Thyroid gland (tissue), 4 donors: ENCODE measurements around the gene BATF2. TPM values are rescaled to one million over a fixed set of nuclear protein-coding genes. Genes with fewer than 3 reads are reported as not detected.

ENCODE experiments used
- DNase-seq, 2 donors: peaks; one replicate each; pipeline ENCODE4 v3.0.0-alpha.2; 2019
- H3K27ac ChIP-seq, 3 donors: fragments of 200-600 bp; sonication (generic); 1 replicate in 2 of 3; 2 replicates in 1 of 3; pipeline ENCODE4 v1.5.1; 2016 to 2019; ENCODE audit warnings: mild to moderate bottlenecking in 1 of 3, moderate library complexity in 1 of 3
- H3K27me3 ChIP-seq: fragments of 200-600 bp; sonication (generic); one replicate; pipeline ENCODE4 v1.5.1; 2019
- H3K36me3 ChIP-seq, 2 donors: fragments of 200-600 bp; sonication (generic); one replicate each; pipeline ENCODE4 v1.5.1; 2016 to 2019
- H3K4me1 ChIP-seq, 2 donors: fragments of 200-600 bp; sonication (generic); one replicate each; pipeline ENCODE4 v1.5.1; 2017 to 2019
- H3K4me3 ChIP-seq, 3 donors: fragments of 200-600 bp; sonication (generic); replicated peaks in 1 of 3; 1 replicate in 2 of 3; 2 replicates in 1 of 3; pipeline ENCODE4 v1.5.1; 2016; ENCODE audit warnings: mild to moderate bottlenecking in 1 of 3
- H3K9me3 ChIP-seq: fragments of 200-600 bp; sonication (generic); one replicate; pipeline ENCODE4 v1.5.1; 2017
- CTCF ChIP-seq, 6 experiments: fragments of 200-600 bp in 3 of 6; fragments of 450-650 bp in 3 of 6; sonication (generic) in 3 of 6; IDR thresholded peaks; one replicate each; pipeline ENCODE4 v1.5.1; 2016 to 2019; ENCODE audit warnings: antibody characterized with exemption in 6 of 6, mild to moderate bottlenecking in 2 of 6, inconsistent platforms in 1 of 6, moderate library complexity in 1 of 6
- POLR2A ChIP-seq, 2 donors: fragments of 450-650 bp; IDR thresholded peaks; one replicate each; pipeline ENCODE4 v1.6.1; 2017; ENCODE audit warnings: antibody characterized with exemption in 2 of 2, mild to moderate bottlenecking in 2 of 2, moderate library complexity in 1 of 2
- WGBS, 2 donors: methylation state at CpG; one replicate each; pipeline ENCODE4 v1.1.5; 2017; 5-methylcytosine and 5-hydroxymethylcytosine counted together
- intact Hi-C: fragments of 100-400 bp; cut with DNase I; formaldehyde crosslinking; loops from one replicate; pipeline ENCODE4 v1.15.1; 2023
- total RNA-seq, 4 donors: library from RNA; depleted of rRNA; stranded (reverse); fragments of >200 nt; gene quantifications; one replicate each; pipeline ENCODE4 v1.2.3, GENCODE V29; 2016

The BATF2 gene
- total RNA-seq, 4 donors from 2014 or later: 1.2 to 9.1 (median 2.3) TPM

- Histone ChIP-seq H3K4me3 (no peak overlapping the region), H3K27me3 (no peaks in the 10 kb centered on the region), H3K27ac (no peak overlapping the region), H3K4me1 (peaks cover 8 to 15% of the 10 kb centered on the region in 2 donors), H3K36me3 (no peaks in the 10 kb centered on the region), H3K9me3 (no peaks in the 10 kb centered on the region)
- TF ChIP-seq POLR2A (IDR thresholded peaks at IDR 0.05) (no peak), CTCF (IDR thresholded peaks at IDR 0.05) (no peak)
- intact Hi-C loops: loop anchor here (10.0 kb wide), 1 partner anchor 64 kb away; the partner anchor contains the start of gene GPHA2
- 75 to 86% methylated on average over 9 of the region's 9 CpGs for WGBS, 2 donors
- no peak for DNase-seq
These were observed 2.1 kb upstream of the BATF2 start for GRCh38 chr11:64998690-64999431.

- Histone ChIP-seq H3K9me3 (no peaks in the 10 kb centered on the region), H3K4me1 (peaks cover 8 to 15% of the 10 kb centered on the region in 2 donors), H3K36me3 (no peaks in the 10 kb centered on the region), H3K27ac (no peak overlapping the region), H3K27me3 (no peaks in the 10 kb centered on the region), H3K4me3 (no peak overlapping the region)
- no peak for DNase-seq
- intact Hi-C loops: loop anchor here (10.0 kb wide), 1 partner anchor 63 kb away; the partner anchor contains the start of gene GPHA2
- TF ChIP-seq POLR2A (IDR thresholded peaks at IDR 0.05) (no peak), CTCF (IDR thresholded peaks at IDR 0.05) (no peak)
- 90 to 91% methylated on average over 1 of the region's 1 CpG for WGBS, 2 donors
These were observed 1.4 kb upstream of the BATF2 start for GRCh38 chr11:64998141-64998540.

GRCh38 chr11:64996327-64996709 is 453 bp downstream of the BATF2 start:
- no peaks in the 10 kb centered on the region for H3K36me3 ChIP-seq
- DNase-seq: no peak
- no peak for TF ChIP-seq CTCF (IDR thresholded peaks at IDR 0.05)
- TF ChIP-seq POLR2A (IDR thresholded peaks at IDR 0.05): no peak
- no peaks in the 10 kb centered on the region for H3K9me3 ChIP-seq
- intact Hi-C loops: loop anchor here (10.0 kb wide), 1 partner anchor 62 kb away; the partner anchor contains the start of gene GPHA2
- 28 to 31% methylated on average over 11 of the region's 11 CpGs for WGBS, 2 donors
- H3K27ac ChIP-seq: peak overlapping the region in 1 of 3 donors; percentile 50
- no peak overlapping the region for H3K4me3 ChIP-seq
- no peaks in the 10 kb centered on the region for H3K27me3 ChIP-seq
- H3K4me1 ChIP-seq: peaks cover 8 to 15% of the 10 kb centered on the region in 2 donors

- Histone ChIP-seq H3K9me3 (no peaks in the 10 kb centered on the region), H3K4me3 (no peak overlapping the region), H3K27ac (no peak overlapping the region), H3K27me3 (no peaks in the 10 kb centered on the region), H3K4me1 (peaks cover 8 to 22% of the 10 kb centered on the region in 2 donors), H3K36me3 (no peaks in the 10 kb centered on the region)
- intact Hi-C loops: loop anchor here (10.0 kb wide), 1 partner anchor 60 kb away; the partner anchor contains the start of gene GPHA2
- WGBS, 2 donors: 85 to 91% methylated on average over 7 of the region's 7 CpGs
- TF ChIP-seq POLR2A (IDR thresholded peaks at IDR 0.05) (no peak), CTCF (IDR thresholded peaks at IDR 0.05) (no peak)
- no peak for DNase-seq
These were observed 2.5 kb downstream of the BATF2 start for GRCh38 chr11:64994318-64994717.
